HEK293 (cell line): Measurements from ENCODE around the gene VGLL4.

Source experiments
- CTCF ChIA-PET: fragments of 350-600 bp; formaldehyde crosslinking; extraction: SDS; loops from one replicate; lab custom pipeline; 2021; ENCODE audit warnings: antibody characterized with exemption; lab: Yijun Ruan, JAX
- POLR2A ChIA-PET: fragments of 300-600 bp; formaldehyde crosslinking; extraction: SDS; loops from one replicate; lab custom pipeline; 2020; ENCODE audit warnings: antibody characterized with exemption, inconsistent platforms; lab: Yijun Ruan, JAX
- H3K27ac ChIP-seq: fragments of 200-500 bp; sonication (Bioruptor generic); 2 replicates; pipeline ENCODE4 v1.5.1; 2014; ENCODE audit warnings: low read depth, low read length, control low read depth, inconsistent platforms; ENCODE audit errors: extremely low read depth
- H3K36me3 ChIP-seq, 2 experiments: fragments of 200-500 bp in 1 of 2; sonication (Bioruptor generic) in 1 of 2; 1 replicate in 1 of 2; 2 replicates in 1 of 2; pipeline ENCODE4 v1.5.1; 2014 to 2017; ENCODE audit warnings: inconsistent platforms in 2 of 2, low read length in 2 of 2; ENCODE audit not compliant: control insufficient read depth in 2 of 2, insufficient read depth in 1 of 2
- H3K4me1 ChIP-seq: fragments of 200-500 bp; sonication (Bioruptor generic); 2 replicates; pipeline ENCODE4 v1.5.1; 2014; ENCODE audit warnings: mild to moderate bottlenecking, low read length, inconsistent platforms; ENCODE audit not compliant: control insufficient read depth, insufficient read depth
- H3K4me3 ChIP-seq: 2 replicates; pipeline ENCODE4 v1.5.1; 2011; ENCODE audit warnings: low read depth, mild to moderate bottlenecking, control low read depth, low read length, moderate library complexity
- H3K9me3 ChIP-seq: fragments of 200-500 bp; sonication (Bioruptor generic); 2 replicates; pipeline ENCODE4 v1.5.1; 2014; ENCODE audit warnings: low read depth, low read length, inconsistent platforms; ENCODE audit not compliant: control insufficient read depth, insufficient read depth
- AEBP2 ChIP-seq: fragments of 450-650 bp; formaldehyde crosslinking; IDR thresholded peaks from 2 replicates; pipeline ENCODE4 v1.5.1; 2016; ENCODE audit warnings: missing biosample characterization, missing genetic modification characterization, borderline replicate concordance
- BCL11A ChIP-seq: fragments of 450-650 bp; formaldehyde crosslinking; IDR thresholded peaks from 2 replicates; pipeline ENCODE4 v1.5.1; 2016; ENCODE audit warnings: low read depth, missing biosample characterization, missing genetic modification characterization
- GFI1B ChIP-seq: fragments of 450-650 bp; formaldehyde crosslinking; IDR thresholded peaks from 2 replicates; pipeline ENCODE4 v1.5.1; 2016; ENCODE audit warnings: missing biosample characterization, missing genetic modification characterization
- GLI2 ChIP-seq: fragments of 450-650 bp; formaldehyde crosslinking; IDR thresholded peaks from 2 replicates; pipeline ENCODE4; 2017; ENCODE audit warnings: missing biosample characterization, missing genetic modification characterization, low read depth, borderline replicate concordance
- GLIS1 ChIP-seq: fragments of 450-650 bp; formaldehyde crosslinking; IDR thresholded peaks from 2 replicates; pipeline ENCODE4 v1.5.1; 2016; ENCODE audit warnings: missing biosample characterization, missing genetic modification characterization
- HOXC10 ChIP-seq: sonication (generic); formaldehyde crosslinking; IDR thresholded peaks from 2 replicates; pipeline ENCODE4 v1.8.1; 2023; ENCODE audit warnings: mild to moderate bottlenecking, missing genetic modification reagents
- PRDM6 ChIP-seq: fragments of 450-650 bp; formaldehyde crosslinking; IDR thresholded peaks from 2 replicates; pipeline ENCODE4 v1.5.1; 2017; ENCODE audit warnings: missing biosample characterization, missing genetic modification characterization
- RBAK ChIP-seq: fragments of 450-650 bp; formaldehyde crosslinking; IDR thresholded peaks from 2 replicates; pipeline ENCODE4 v1.5.1; 2016; ENCODE audit warnings: missing biosample characterization, missing genetic modification characterization
- YY1 ChIP-seq: fragments of 450-650 bp; formaldehyde crosslinking; IDR thresholded peaks from 2 replicates; pipeline ENCODE4 v1.5.1; 2018; ENCODE audit warnings: missing biosample characterization, missing genetic modification characterization
- ZBTB44 ChIP-seq: fragments of 450-650 bp; IDR thresholded peaks from 2 replicates; pipeline ENCODE4 v1.5.1; 2018; ENCODE audit warnings: missing biosample characterization, mild to moderate bottlenecking, missing genetic modification characterization
- ZBTB48 ChIP-seq: fragments of 450-650 bp; formaldehyde crosslinking; IDR thresholded peaks from 2 replicates; pipeline ENCODE4 v1.5.1; 2016; ENCODE audit warnings: missing biosample characterization, missing genetic modification characterization
- ZFHX2 ChIP-seq: fragments of 450-650 bp; formaldehyde crosslinking; conservative IDR thresholded peaks from 2 replicates; pipeline ENCODE4 v1.5.1; 2016; ENCODE audit warnings: missing biosample characterization, missing genetic modification characterization
- ZNF112 ChIP-seq: fragments of 450-650 bp; formaldehyde crosslinking; IDR thresholded peaks from 2 replicates; pipeline ENCODE4 v1.5.0; 2017; ENCODE audit warnings: missing biosample characterization, missing genetic modification characterization
- ZNF132 ChIP-seq: fragments of 450-650 bp; formaldehyde crosslinking; IDR thresholded peaks from 2 replicates; pipeline ENCODE4 v1.5.1; 2017; ENCODE audit warnings: missing biosample characterization, missing genetic modification characterization, borderline replicate concordance
- ZNF140 ChIP-seq: fragments of 450-650 bp; formaldehyde crosslinking; IDR thresholded peaks from 2 replicates; pipeline ENCODE4 v1.5.1; 2016; ENCODE audit warnings: missing biosample characterization, missing genetic modification characterization
- ZNF239 ChIP-seq: fragments of 450-650 bp; formaldehyde crosslinking; IDR thresholded peaks from 2 replicates; pipeline ENCODE4 v1.5.1; 2016; ENCODE audit warnings: missing biosample characterization, missing genetic modification characterization
- ZNF266 ChIP-seq: fragments of 450-650 bp; formaldehyde crosslinking; IDR thresholded peaks from 2 replicates; pipeline ENCODE4 v1.5.1; 2016; ENCODE audit warnings: missing biosample characterization, missing genetic modification characterization, low read depth
- ZNF335 ChIP-seq: fragments of 450-650 bp; formaldehyde crosslinking; conservative IDR thresholded peaks from 2 replicates; pipeline ENCODE4 v1.5.1; 2016; ENCODE audit warnings: missing biosample characterization, missing genetic modification characterization
- ZNF394 ChIP-seq: fragments of 450-650 bp; formaldehyde crosslinking; IDR thresholded peaks from 2 replicates; pipeline ENCODE4 v1.5.1; 2016; ENCODE audit warnings: missing biosample characterization, missing genetic modification characterization, mild to moderate bottlenecking, moderate library complexity, borderline replicate concordance
- ZNF473 ChIP-seq: fragments of 450-650 bp; formaldehyde crosslinking; IDR thresholded peaks from 2 replicates; pipeline ENCODE4 v1.5.1; 2017; ENCODE audit warnings: missing biosample characterization, missing genetic modification characterization
- ZNF645 ChIP-seq: fragments of 450-650 bp; formaldehyde crosslinking; IDR thresholded peaks from 2 replicates; pipeline ENCODE4; 2016; ENCODE audit warnings: missing biosample characterization, missing genetic modification characterization
- ZNF785 ChIP-seq: fragments of 450-650 bp; formaldehyde crosslinking; IDR thresholded peaks from 2 replicates; pipeline ENCODE4 v1.5.1; 2016; ENCODE audit warnings: missing biosample characterization, missing genetic modification characterization

The VGLL4 gene

GRCh38 chr3:11629716-11630115, 14.0 kb downstream of the VGLL4 start:
- H3K4me1 ChIP-seq, result peaks cover 24% of the 10 kb centered on the region
- TF ChIP-seq YY1 (tag by site-specific recombination) (no peak), ZNF140 (tag by site-specific recombination) (no peak), ZNF785 (tag by site-specific recombination) (no peak), GFI1B (tag by site-specific recombination) (no peak), ZBTB48 (tag by site-specific recombination) (no peak), ZNF112 (no peak), ZNF394 (tag by site-specific recombination) (no peak), GLI2 (no peak), ZNF335 (tag by site-specific recombination) (no peak), ZFHX2 (no peak), HOXC10 (CRISPR knock-in tag) (no peak), ZNF266 (tag by site-specific recombination) (no peak), ZNF473 (tag by site-specific recombination) (no peak), AEBP2 (tag by site-specific recombination) (no peak), BCL11A (no peak), ZNF132 (tag by site-specific recombination) (no peak)
- TF ChIP-seq, all 188 proteins: peak for 0
- Histone ChIP-seq H3K4me3 (no peak overlapping the region), H3K36me3 (no peaks in the 10 kb centered on the region; a peak in 1 of 3 replicates), H3K27ac (no peak overlapping the region), H3K9me3 (no peaks in the 10 kb centered on the region)
- ChIA-PET CTCF (interaction anchor here (0.6 kb wide), 1 partner anchor 754 kb away, joined by 3 read pairs; no protein-coding TSS in a partner anchor), POLR2A (interaction anchor here (0.7 kb wide), 1 partner anchor 86 kb away, joined by 7 read pairs; no protein-coding TSS in a partner anchor)

- POLR2A ChIA-PET, result no interaction called here
These were observed 16.1 kb downstream of the VGLL4 start for GRCh38 chr3:11627612-11628011.

More at GRCh38 chr3:11627612-11628011, 16.1 kb downstream of the VGLL4 start:
- Histone ChIP-seq H3K4me1 (peaks cover 19% of the 10 kb centered on the region), H3K9me3 (no peaks in the 10 kb centered on the region), H3K27ac (no peak overlapping the region), H3K36me3 (no peaks in the 10 kb centered on the region; a peak in 1 of 3 replicates), H3K4me3 (no peak overlapping the region)
- TF ChIP-seq ZNF645 (tag by site-specific recombination) (no peak), GLIS1 (no peak), ZNF239 (tag by site-specific recombination) (no peak), RBAK (tag by site-specific recombination) (no peak), ZBTB44 (tag by site-specific recombination) (no peak), PRDM6 (tag by site-specific recombination) (peak; percentile 20; the same call in 1 of the 2 replicates)
- CTCF ChIA-PET, result interaction anchor here (2.1 kb wide), 1 partner anchor 249 kb away, joined by 7 read pairs; no protein-coding TSS in a partner anchor
